Activated CD8-positive, alpha-beta T cell treated with anti-CD3 and anti-CD28 coated beads for 36 hours (primary cell): ENCODE measurements around the gene CEP131. TPM values are rescaled to one million over a fixed set of nuclear protein-coding genes. Genes with fewer than 3 reads are reported as not detected.

Experiments used
- ATAC-seq: fragments of 200-7000 bp; cut with Tn5 transposase; one replicate; pipeline ENCODE4 v1.10.0; 2021; ENCODE audit warnings: mild to moderate bottlenecking, moderate library complexity
- CTCF ChIA-PET: fragments of 350-600 bp; sonication (Branson Sonifier 250); formaldehyde crosslinking; loops from one replicate; lab custom pipeline; 2021; ENCODE audit warnings: antibody characterized with exemption; lab: Charles Lee
- POLR2A ChIA-PET: fragments of 350-600 bp; sonication (Branson Sonifier 250); formaldehyde crosslinking; loops from one replicate; lab custom pipeline; 2021; ENCODE audit warnings: antibody characterized with exemption; lab: Charles Lee
- DNase-seq: peaks from one replicate; pipeline ENCODE4 v3.0.0-alpha.2; 2020
- H3K27ac Mint-ChIP-seq: one replicate; pipeline ENCODE4 v1.8.0; 2021; ENCODE audit warnings: mild to moderate bottlenecking, mixed read lengths
- H3K27me3 Mint-ChIP-seq: one replicate; pipeline ENCODE4 v1.8.0; 2021; ENCODE audit warnings: mixed read lengths
- H3K36me3 Mint-ChIP-seq: one replicate; pipeline ENCODE4 v1.8.0; 2021; ENCODE audit warnings: low read depth, mixed read lengths
- H3K4me1 Mint-ChIP-seq: one replicate; pipeline ENCODE4 v1.8.0; 2021; ENCODE audit warnings: low read depth, mixed read lengths
- H3K4me3 Mint-ChIP-seq: one replicate; pipeline ENCODE4 v1.8.0; 2021; ENCODE audit warnings: mild to moderate bottlenecking, moderate library complexity, mixed read lengths
- H3K9me3 Mint-ChIP-seq: one replicate; pipeline ENCODE4 v1.8.0; 2021; ENCODE audit warnings: mixed read lengths
- intact Hi-C: fragments of 100-400 bp; cut with micrococcal nuclease; formaldehyde crosslinking; loops from one replicate; pipeline ENCODE4 v1.10.0; 2022
- total RNA-seq, 2 experiments: library from RNA; stranded (reverse); gene quantifications; one replicate each; pipeline ENCODE4 v1.2.3, GENCODE V29; 2021
- TF ChIP-seq, protein P1 (sequence below): fragments of 200-600 bp; IDR thresholded peaks from one replicate; pipeline ENCODE4 v1.8.0; 2022; ENCODE audit warnings: antibody characterized with exemption, mild to moderate bottlenecking

The CEP131 gene
- total RNA-seq, 2 experiments from 2014 or later, result 7.9 to 10.9 TPM

DNA sequence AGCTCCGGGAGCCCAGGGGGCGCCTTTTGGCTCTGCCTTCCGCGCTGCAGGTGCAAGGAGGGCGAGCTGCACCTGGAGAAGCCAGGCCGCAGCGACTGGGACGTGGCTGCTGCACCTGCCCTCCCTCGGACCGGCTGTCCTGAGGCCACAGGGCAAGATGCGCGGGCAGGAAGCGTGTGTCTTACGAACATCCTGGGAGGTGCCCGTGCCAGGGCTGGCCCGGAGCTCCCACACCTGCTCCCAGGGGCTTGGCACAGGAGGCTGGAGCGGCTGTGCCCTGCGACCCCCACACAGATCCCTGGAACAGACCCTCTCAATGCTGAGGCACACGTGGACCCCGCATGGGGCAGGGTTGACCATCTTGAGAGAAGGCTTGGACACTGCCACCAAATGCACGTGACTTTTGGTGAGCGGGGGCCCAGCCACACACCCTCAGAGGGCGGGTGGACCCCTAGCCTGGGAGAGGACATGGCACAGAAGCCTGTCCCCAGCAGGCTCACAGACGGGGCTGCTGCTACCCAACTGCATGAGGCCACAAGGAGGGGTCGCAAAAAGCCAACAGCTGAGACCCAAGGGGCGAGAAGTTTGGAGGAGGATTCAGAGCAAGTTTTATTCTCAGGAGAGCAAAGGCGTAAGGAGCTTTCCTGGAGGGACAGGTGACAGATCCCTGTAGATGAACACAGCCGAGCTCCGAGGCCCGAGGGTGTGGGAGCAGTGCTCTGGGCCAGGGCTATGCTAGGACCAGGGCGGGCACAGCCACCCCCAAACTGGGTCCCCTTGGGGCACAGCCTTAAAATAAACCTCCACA is 27.7 kb upstream of the CEP131 start:
- TF ChIP-seq, protein P1, sequence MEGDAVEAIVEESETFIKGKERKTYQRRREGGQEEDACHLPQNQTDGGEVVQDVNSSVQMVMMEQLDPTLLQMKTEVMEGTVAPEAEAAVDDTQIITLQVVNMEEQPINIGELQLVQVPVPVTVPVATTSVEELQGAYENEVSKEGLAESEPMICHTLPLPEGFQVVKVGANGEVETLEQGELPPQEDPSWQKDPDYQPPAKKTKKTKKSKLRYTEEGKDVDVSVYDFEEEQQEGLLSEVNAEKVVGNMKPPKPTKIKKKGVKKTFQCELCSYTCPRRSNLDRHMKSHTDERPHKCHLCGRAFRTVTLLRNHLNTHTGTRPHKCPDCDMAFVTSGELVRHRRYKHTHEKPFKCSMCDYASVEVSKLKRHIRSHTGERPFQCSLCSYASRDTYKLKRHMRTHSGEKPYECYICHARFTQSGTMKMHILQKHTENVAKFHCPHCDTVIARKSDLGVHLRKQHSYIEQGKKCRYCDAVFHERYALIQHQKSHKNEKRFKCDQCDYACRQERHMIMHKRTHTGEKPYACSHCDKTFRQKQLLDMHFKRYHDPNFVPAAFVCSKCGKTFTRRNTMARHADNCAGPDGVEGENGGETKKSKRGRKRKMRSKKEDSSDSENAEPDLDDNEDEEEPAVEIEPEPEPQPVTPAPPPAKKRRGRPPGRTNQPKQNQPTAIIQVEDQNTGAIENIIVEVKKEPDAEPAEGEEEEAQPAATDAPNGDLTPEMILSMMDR, result no peak
- no peaks in the 10 kb centered on the region for H3K27me3 Mint-ChIP-seq
- H3K4me1 Mint-ChIP-seq, result peaks cover 11% of the 10 kb centered on the region
- DNase-seq (no peak), ATAC-seq (no peak)
- no peak overlapping the region for H3K4me3 Mint-ChIP-seq
- no peak overlapping the region for H3K27ac Mint-ChIP-seq
- intact Hi-C loops, result loop anchor here (5.0 kb wide), 1 partner anchor 232 kb away; no protein-coding TSS in a partner anchor
- CTCF ChIA-PET, result interaction anchor here (1.3 kb wide), 1 partner anchor 234 kb away, joined by 3 read pairs; no protein-coding TSS in a partner anchor
- no peaks in the 10 kb centered on the region for H3K9me3 Mint-ChIP-seq
- POLR2A ChIA-PET, result no interaction called here
- H3K36me3 Mint-ChIP-seq, result peaks cover 11% of the 10 kb centered on the region

DNA sequence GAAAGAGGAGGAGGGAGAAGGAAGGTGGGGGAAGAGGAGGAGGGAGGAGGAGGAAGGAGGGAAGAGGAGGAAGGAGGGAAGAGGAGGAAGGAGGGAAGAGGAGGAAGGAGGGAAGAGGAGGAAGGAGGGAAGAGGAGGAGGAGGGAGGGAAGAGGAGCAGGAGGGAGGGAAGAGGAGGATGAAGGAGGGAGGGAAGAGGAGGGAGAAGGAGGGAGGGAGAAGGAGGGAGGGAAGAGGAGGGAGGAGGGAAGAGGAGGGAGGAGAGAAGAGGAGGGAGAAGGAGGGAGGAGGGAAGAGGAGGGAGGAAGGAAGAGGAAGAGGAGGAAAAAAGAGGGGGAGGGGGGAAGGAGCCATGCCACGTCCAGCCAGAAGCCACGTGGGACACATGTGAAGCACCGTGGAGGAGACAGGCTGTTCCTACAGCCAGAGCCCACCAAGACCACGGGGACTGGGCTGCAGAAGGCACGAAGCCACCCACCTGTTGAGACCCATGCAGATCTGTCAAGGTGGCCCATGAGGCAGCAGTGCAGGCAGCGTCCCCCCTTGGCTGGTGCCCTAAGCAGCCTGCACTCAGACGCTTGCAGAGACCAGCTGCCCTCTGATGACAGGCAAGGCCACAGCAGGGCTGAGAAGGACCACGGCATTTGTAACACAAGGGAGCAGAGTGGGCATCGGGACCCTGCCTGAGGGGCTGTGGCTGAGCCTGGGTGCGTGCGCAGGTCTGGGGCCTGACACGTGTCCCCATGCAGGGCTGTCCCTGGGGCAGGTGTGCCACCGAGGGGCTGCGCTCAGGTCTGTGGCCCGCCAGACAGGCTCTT is 26.7 kb upstream of the CEP131 start:
- ATAC-seq, result no peak
- Mint-ChIP-seq H3K4me1 (peaks cover 11% of the 10 kb centered on the region), H3K36me3 (peaks cover 11% of the 10 kb centered on the region), H3K27me3 (no peaks in the 10 kb centered on the region), H3K9me3 (no peaks in the 10 kb centered on the region), H3K4me3 (no peak overlapping the region), H3K27ac (no peak overlapping the region)
- ChIA-PET CTCF (no interaction called here), POLR2A (no interaction called here)
- TF ChIP-seq, protein P1, result no peak
- DNase-seq, result peak; percentile 34
- intact Hi-C loops, result loop anchor here (5.0 kb wide), 1 partner anchor 233 kb away; no protein-coding TSS in a partner anchor

DNA sequence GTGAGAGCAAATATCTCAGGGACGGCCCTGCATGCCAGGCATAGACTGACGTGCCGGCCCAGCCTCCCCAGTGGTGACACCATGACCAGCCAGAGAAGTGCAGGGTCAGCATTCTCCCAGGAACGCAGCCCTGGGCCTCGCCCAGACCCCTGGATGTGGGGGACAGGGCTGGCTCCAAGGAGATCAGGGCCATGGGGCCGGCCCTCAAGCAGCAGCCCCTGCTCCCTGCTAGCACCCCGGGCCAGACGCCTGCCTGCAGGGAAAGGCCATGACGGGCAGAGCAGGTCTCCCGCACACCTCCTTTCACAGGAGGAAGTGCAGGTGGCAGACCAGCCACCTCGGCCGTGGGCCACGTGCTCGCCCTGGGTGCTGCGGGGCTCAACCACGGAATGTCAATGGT is 25.9 kb upstream of the CEP131 start:
- TF ChIP-seq, protein P1, result no peak
- no peak for ATAC-seq
- Mint-ChIP-seq H3K27me3 (no peaks in the 10 kb centered on the region), H3K4me1 (peaks cover 10% of the 10 kb centered on the region), H3K36me3 (peaks cover 10% of the 10 kb centered on the region), H3K27ac (no peak overlapping the region), H3K4me3 (no peak overlapping the region), H3K9me3 (no peaks in the 10 kb centered on the region)
- intact Hi-C loops, result no loop called here
- POLR2A ChIA-PET, result no interaction called here
- no peak for DNase-seq
- CTCF ChIA-PET, result no interaction called here

DNA sequence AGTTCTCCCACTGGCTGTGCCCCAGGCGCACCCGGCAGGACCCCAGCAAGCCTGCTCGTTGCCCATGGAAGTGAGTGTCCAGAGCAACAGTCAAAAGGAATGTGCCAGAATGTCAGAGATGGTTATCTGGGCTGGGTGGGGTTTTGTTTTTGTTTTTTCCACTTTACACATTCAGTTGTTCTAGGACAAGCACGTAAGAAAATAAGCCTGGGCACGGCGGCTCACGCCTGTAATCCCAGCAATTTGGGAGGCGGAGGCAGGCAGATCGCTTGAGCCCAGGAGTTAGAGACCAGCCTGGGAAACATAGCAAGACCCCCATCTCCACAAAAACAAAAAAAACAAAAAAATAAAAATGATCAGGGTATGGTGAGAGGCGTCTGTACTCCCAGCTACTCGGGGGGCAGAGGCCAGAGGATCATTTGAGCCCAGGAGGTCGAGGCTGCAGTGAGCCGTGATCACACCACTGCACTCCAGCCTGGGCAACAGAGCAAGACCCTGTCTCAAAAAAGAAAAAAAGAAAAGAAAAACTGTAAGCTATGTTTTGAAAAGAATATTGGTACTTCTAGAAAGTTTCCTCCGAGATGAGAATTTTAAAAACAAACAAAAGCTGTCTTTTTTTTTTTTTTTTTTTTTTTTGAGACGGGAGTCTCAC is 24.7 kb upstream of the CEP131 start:
- no peaks in the 10 kb centered on the region for H3K9me3 Mint-ChIP-seq
- H3K27ac Mint-ChIP-seq, result no peak overlapping the region
- no peaks in the 10 kb centered on the region for H3K27me3 Mint-ChIP-seq
- CTCF ChIA-PET, result interaction anchor here (1.2 kb wide), 1 partner anchor 106 kb away, joined by 4 read pairs; no protein-coding TSS in a partner anchor
- DNase-seq (no peak), ATAC-seq (no peak)
- peaks cover 4% of the 10 kb centered on the region for H3K4me1 Mint-ChIP-seq
- POLR2A ChIA-PET, result no interaction called here
- peaks cover 3% of the 10 kb centered on the region for H3K36me3 Mint-ChIP-seq
- no peak overlapping the region for H3K4me3 Mint-ChIP-seq
- intact Hi-C loops, result no loop called here
- TF ChIP-seq, protein P1, result no peak
